ENCODE data around the gene IGF2R.

DNA sequence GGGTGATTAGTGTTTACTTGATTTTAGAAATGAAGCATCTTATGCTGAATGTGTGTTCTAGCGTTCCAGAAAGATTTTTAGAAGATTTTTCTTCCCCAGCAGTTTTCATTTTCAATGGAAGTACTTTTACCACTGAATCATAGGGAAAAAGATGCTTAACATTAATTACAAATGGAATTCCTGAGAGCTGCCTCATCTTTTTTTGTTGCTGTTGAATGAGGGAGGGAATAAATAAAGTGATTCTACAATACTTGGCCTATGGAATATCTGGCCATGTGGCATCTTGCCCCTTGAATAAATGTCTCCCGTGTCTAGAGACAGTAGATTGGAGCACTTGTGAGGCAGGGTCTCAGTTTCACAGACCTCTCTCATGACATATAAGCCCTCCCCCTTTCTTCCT lies 108.6 kb downstream of the IGF2R start:
- TF ChIP-seq EZH2 (IDR thresholded peaks at IDR 0.05; ENCODE audit: insufficient read depth, poor library complexity, severe bottlenecking) (no peak), EZH2phosphoT487 (IDR thresholded peaks at IDR 0.05; ENCODE audit: insufficient read depth, low read depth) (no peak)
